ENCODE results near the gene CCL18.
"Not testable (repeated sequence)": the region's sequence is repeated elsewhere in the genome, so short reads cannot be mapped to it uniquely, and the experiment has no call there.

Gene CCL18

GRCh38 chr17:36071751-36072150 is 7.7 kb downstream of the CCL18 start:
- DNase-seq (ENCODE audit: low read depth): no peak

GRCh38 chr17:36072431-36073121 is 8.5 kb downstream of the CCL18 start:
- peak; percentile 24 for DNase-seq (ENCODE audit: low read depth)

GRCh38 chr17:36074365-36074764 is 10.3 kb downstream of the CCL18 start:
- DNase-seq (ENCODE audit: low read depth): no peak

- DNase-seq (ENCODE audit: low read depth): not testable (repeated sequence)
Measured at GRCh38 chr17:36081681-36082471, 17.8 kb downstream of the CCL18 start.

GRCh38 chr17:36082482-36083120 is 18.5 kb downstream of the CCL18 start:
- peak; percentile 26 for DNase-seq (ENCODE audit: low read depth)

- not testable (repeated sequence) for DNase-seq (ENCODE audit: low read depth)
Measured at GRCh38 chr17:36083691-36084090, 19.6 kb downstream of the CCL18 start.

GRCh38 chr17:36085765-36086164 is 21.7 kb downstream of the CCL18 start:
- DNase-seq (ENCODE audit: low read depth): no peak

- DNase-seq (ENCODE audit: low read depth): no peak
Measured at GRCh38 chr17:36086791-36087190, 22.7 kb downstream of the CCL18 start.

GRCh38 chr17:36087471-36087870 is 23.4 kb downstream of the CCL18 start:
- not testable (repeated sequence) for DNase-seq (ENCODE audit: low read depth)

- DNase-seq (ENCODE audit: low read depth): not testable (repeated sequence)
Measured at GRCh38 chr17:36087897-36088572, 24.0 kb downstream of the CCL18 start.

- DNase-seq (ENCODE audit: low read depth): no peak
Measured at GRCh38 chr17:36088670-36089338, 24.7 kb downstream of the CCL18 start.

- DNase-seq (ENCODE audit: low read depth): no peak
Measured at GRCh38 chr17:36089339-36089865, 25.3 kb downstream of the CCL18 start.

- DNase-seq (ENCODE audit: low read depth): no peak
Measured at GRCh38 chr17:36089888-36090836, 26.1 kb downstream of the CCL18 start, which contains the start of gene CCL3. CCL3 (minus strand) TSS chr17:36090143; CDS start chr17:36090058, 85 bp downstream.

- no peak for DNase-seq (ENCODE audit: low read depth)
Measured at GRCh38 chr17:36092230-36092629, 28.2 kb downstream of the CCL18 start.

- not testable (repeated sequence) for DNase-seq (ENCODE audit: low read depth)
Measured at GRCh38 chr17:36092715-36093114, 28.6 kb downstream of the CCL18 start.

- DNase-seq (ENCODE audit: low read depth): no peak
Measured at GRCh38 chr17:36094232-36094631, 30.2 kb downstream of the CCL18 start.

- DNase-seq (ENCODE audit: low read depth): no peak
Measured at GRCh38 chr17:36094746-36095145, 30.7 kb downstream of the CCL18 start.

- no peak for DNase-seq (ENCODE audit: low read depth)
Measured at GRCh38 chr17:36095992-36096391, 31.9 kb downstream of the CCL18 start.

GRCh38 chr17:36099004-36099403 is 34.9 kb downstream of the CCL18 start:
- DNase-seq (ENCODE audit: low read depth): not testable (repeated sequence)

- DNase-seq (ENCODE audit: low read depth): peak; percentile 9
Measured at GRCh38 chr17:36103401-36103975, 39.4 kb downstream of the CCL18 start, which contains the start of gene CCL4. CCL4 (plus strand) TSS chr17:36103827; CDS start chr17:36103906, 79 bp downstream.
